Mesendoderm (in vitro differentiated cells): Measurements from ENCODE around the gene CAPZB.

Experiments used
- DNase-seq: peaks from one replicate; pipeline ENCODE4 v3.0.0; 2013
- H2AK5ac ChIP-seq: 2 replicates; pipeline ENCODE4 v1.6.1; 2013; ENCODE audit warnings: low read length, inconsistent platforms
- H2BK120ac ChIP-seq: 2 replicates; pipeline ENCODE4 v1.6.1; 2013; ENCODE audit warnings: low read depth, mild to moderate bottlenecking, low read length, moderate library complexity, mixed read lengths
- H2BK15ac ChIP-seq: replicated peaks from 2 replicates; pipeline ENCODE4 v1.6.1; 2013; ENCODE audit warnings: low read depth, mild to moderate bottlenecking, moderate library complexity
- H2BK5ac ChIP-seq: 2 replicates; pipeline ENCODE4 v1.6.1; 2013; ENCODE audit warnings: low read length, inconsistent platforms
- H3K18ac ChIP-seq: 2 replicates; pipeline ENCODE4 v1.6.1; 2013; ENCODE audit warnings: mild to moderate bottlenecking, low read length, mixed read lengths
- H3K23ac ChIP-seq: one replicate; pipeline ENCODE4 v1.6.1; 2013; ENCODE audit warnings: low read length
- H3K27ac ChIP-seq: 2 replicates; pipeline ENCODE4 v1.5.1; 2013; ENCODE audit warnings: low read depth, mild to moderate bottlenecking, inconsistent platforms, low read length, moderate library complexity
- H3K27me3 ChIP-seq: 2 replicates; pipeline ENCODE4 v1.6.1; 2013; ENCODE audit warnings: low read length, control low read depth, mild to moderate bottlenecking, inconsistent platforms; ENCODE audit not compliant: insufficient read depth, poor library complexity
- H3K36me3 ChIP-seq: 2 replicates; pipeline ENCODE4 v1.6.1; 2013; ENCODE audit warnings: low read length, inconsistent platforms; ENCODE audit not compliant: control insufficient read depth, insufficient read depth
- H3K4ac ChIP-seq: one replicate; pipeline ENCODE4 v1.6.1; 2013; ENCODE audit warnings: low read depth, mild to moderate bottlenecking, low read length, moderate library complexity
- H3K4me1 ChIP-seq: 2 replicates; pipeline ENCODE4 v1.6.1; 2013; ENCODE audit warnings: low read depth, low read length, inconsistent platforms; ENCODE audit not compliant: control insufficient read depth
- H3K4me2 ChIP-seq: 2 replicates; pipeline ENCODE4 v1.6.1; 2013; ENCODE audit warnings: low read length
- H3K4me3 ChIP-seq: 2 replicates; pipeline ENCODE4 v1.5.1; 2013; ENCODE audit warnings: mild to moderate bottlenecking, low read length
- H3K56ac ChIP-seq: one replicate; pipeline ENCODE4 v1.6.1; 2013; ENCODE audit warnings: low read length
- H3K79me1 ChIP-seq: 2 replicates; pipeline ENCODE4 v1.6.1; 2013; ENCODE audit warnings: low read length, inconsistent platforms
- H3K79me2 ChIP-seq: 2 replicates; pipeline ENCODE4 v1.6.1; 2013; ENCODE audit warnings: mild to moderate bottlenecking, low read length; ENCODE audit not compliant: control insufficient read depth, insufficient read depth
- H3K9ac ChIP-seq: 2 replicates; pipeline ENCODE4 v1.6.1; 2013; ENCODE audit warnings: low read length, inconsistent platforms
- H4K5ac ChIP-seq: one replicate; pipeline ENCODE4 v1.6.1; 2013; ENCODE audit warnings: low read length
- H4K8ac ChIP-seq: one replicate; pipeline ENCODE4 v1.6.1; 2013; ENCODE audit warnings: low read depth, mild to moderate bottlenecking, control low read depth, low read length, moderate library complexity
- WGBS: extraction: QIAGEN DNeasy Blood & Tissue Kit; methylation state at CpG from one replicate; pipeline ENCODE4 v1.1.7; 2013; ENCODE audit warnings: low lambda C conversion rate, missing lambda C conversion rate; ENCODE audit not compliant: insufficient coverage; ENCODE audit errors: extremely low coverage; 5-methylcytosine and 5-hydroxymethylcytosine counted together

Gene CAPZB

GRCh38 chr1:19419691-19420090 is 65.6 kb downstream of the CAPZB start:
- no peak overlapping the region for H3K9ac ChIP-seq
- H3K36me3 ChIP-seq = peaks cover 2% of the 10 kb centered on the region
- H4K5ac ChIP-seq = no peak overlapping the region
- no peaks in the 10 kb centered on the region for H3K27me3 ChIP-seq
- no peak overlapping the region for H3K4me3 ChIP-seq
- no peak overlapping the region for H2BK120ac ChIP-seq
- no peak overlapping the region for H3K4ac ChIP-seq
- no peak overlapping the region for H3K18ac ChIP-seq
- peaks cover 33% of the 10 kb centered on the region for H3K79me1 ChIP-seq
- DNase-seq = no peak
- no peaks in the 10 kb centered on the region for H3K4me1 ChIP-seq
- no peak overlapping the region for H3K4me2 ChIP-seq
- no peak overlapping the region for H3K27ac ChIP-seq
- no peak overlapping the region for H2AK5ac ChIP-seq
- H3K79me2 ChIP-seq = peaks cover 57% of the 10 kb centered on the region
- H3K56ac ChIP-seq = no peak overlapping the region
- H4K8ac ChIP-seq = no peak overlapping the region
- H3K23ac ChIP-seq = no peak overlapping the region
- H2BK5ac ChIP-seq = no peak overlapping the region
- H2BK15ac ChIP-seq = no peak overlapping the region
- no CpG with 5 or more reads among the region's 9 CpGs for WGBS

DNA sequence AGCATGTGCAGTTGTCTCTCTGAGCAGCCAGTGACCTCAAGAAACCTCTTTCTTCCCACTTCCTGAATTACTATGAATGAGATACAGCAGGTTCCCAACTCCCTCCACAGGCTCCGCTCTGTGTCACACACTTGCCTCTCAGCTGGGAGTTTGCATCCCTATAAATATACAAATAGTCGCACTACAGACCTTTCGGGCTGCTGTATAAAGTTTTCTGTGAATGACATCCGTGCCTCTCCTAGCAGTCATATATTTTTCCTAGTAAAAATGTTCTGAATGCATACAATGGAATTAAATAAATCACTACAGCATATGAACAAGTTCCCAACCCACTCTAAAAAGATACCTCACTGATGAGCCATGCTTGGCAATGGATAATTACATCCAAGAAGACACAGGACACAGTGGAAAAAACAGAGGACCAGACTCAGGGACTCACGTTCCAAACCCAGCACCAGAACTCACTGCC is 66.8 kb downstream of the CAPZB start:
- H4K5ac ChIP-seq = no peak overlapping the region
- H3K27ac ChIP-seq = no peak overlapping the region
- DNase-seq = no peak
- no peak overlapping the region for H4K8ac ChIP-seq
- no peak overlapping the region for H3K4ac ChIP-seq
- no peak overlapping the region for H2AK5ac ChIP-seq
- H3K23ac ChIP-seq = no peak overlapping the region
- H3K79me2 ChIP-seq = peaks cover 51% of the 10 kb centered on the region
- no peak overlapping the region for H3K4me2 ChIP-seq
- H3K36me3 ChIP-seq = peaks cover 2% of the 10 kb centered on the region
- H2BK5ac ChIP-seq = no peak overlapping the region
- no peak overlapping the region for H2BK15ac ChIP-seq
- H3K79me1 ChIP-seq = peaks cover 35% of the 10 kb centered on the region
- no peak overlapping the region for H3K4me3 ChIP-seq
- no peaks in the 10 kb centered on the region for H3K4me1 ChIP-seq
- WGBS = no CpG with 5 or more reads among the region's 5 CpGs
- H3K56ac ChIP-seq = no peak overlapping the region
- no peaks in the 10 kb centered on the region for H3K27me3 ChIP-seq
- no peak overlapping the region for H3K9ac ChIP-seq
- H2BK120ac ChIP-seq = no peak overlapping the region
- no peak overlapping the region for H3K18ac ChIP-seq

DNA sequence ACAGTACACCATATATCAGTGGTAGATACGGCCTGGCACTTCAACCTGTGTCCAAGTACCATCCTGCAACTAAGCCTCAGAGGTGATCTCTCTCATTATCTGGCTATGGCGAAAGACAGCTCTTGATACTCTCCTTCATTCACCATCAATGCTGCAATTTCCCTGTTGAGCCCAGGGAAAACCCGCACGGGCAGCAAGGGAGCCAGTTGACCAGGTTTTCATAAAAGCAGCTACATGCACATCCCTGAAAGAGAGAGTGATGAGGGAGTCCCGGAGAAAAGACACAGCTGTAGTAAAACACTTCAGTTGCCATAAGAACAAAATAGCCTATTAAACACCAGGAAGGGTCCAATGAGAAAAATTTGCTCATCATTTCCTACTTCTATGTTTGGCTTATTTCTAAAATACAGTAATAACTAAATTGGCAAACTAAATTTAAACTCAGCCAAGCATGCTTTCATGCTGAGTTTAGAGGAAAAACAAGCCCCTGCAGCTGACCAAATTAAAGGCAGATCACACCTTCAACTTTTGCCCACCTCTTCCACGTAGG is 68.3 kb downstream of the CAPZB start:
- H3K4me1 ChIP-seq = no peaks in the 10 kb centered on the region
- H3K18ac ChIP-seq = no peak overlapping the region
- H3K9ac ChIP-seq = no peak overlapping the region
- H3K23ac ChIP-seq = no peak overlapping the region
- H2BK15ac ChIP-seq = no peak overlapping the region
- no peak overlapping the region for H3K27ac ChIP-seq
- no peak overlapping the region for H2AK5ac ChIP-seq
- no peak overlapping the region for H2BK120ac ChIP-seq
- no peak for DNase-seq
- peaks cover 46% of the 10 kb centered on the region for H3K79me2 ChIP-seq
- H3K56ac ChIP-seq = no peak overlapping the region
- H4K5ac ChIP-seq = no peak overlapping the region
- H3K4me2 ChIP-seq = no peak overlapping the region
- WGBS = no CpG with 5 or more reads among the region's 6 CpGs
- H4K8ac ChIP-seq = no peak overlapping the region
- peaks cover 37% of the 10 kb centered on the region for H3K79me1 ChIP-seq
- H2BK5ac ChIP-seq = no peak overlapping the region
- H3K4me3 ChIP-seq = no peak overlapping the region
- H3K4ac ChIP-seq = no peak overlapping the region
- H3K27me3 ChIP-seq = no peaks in the 10 kb centered on the region
- peaks cover 2% of the 10 kb centered on the region for H3K36me3 ChIP-seq

DNA sequence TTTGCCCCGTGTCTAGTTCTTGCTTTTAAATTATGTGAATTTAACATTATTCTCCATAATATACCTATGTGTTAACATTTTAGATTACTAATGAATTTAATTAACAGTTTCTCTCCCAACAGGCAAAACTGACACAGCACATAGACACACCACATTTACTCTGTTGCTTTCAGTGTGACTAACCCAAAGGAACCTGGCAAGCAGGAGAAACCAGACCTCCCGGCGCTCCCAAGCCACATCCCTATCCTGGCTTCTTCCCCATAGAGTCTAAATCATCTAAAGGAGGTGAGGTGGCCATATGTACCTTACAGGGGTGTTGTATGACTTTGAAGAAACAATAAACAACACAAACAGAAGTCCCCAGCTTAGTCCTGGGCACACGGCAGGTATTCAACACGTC is 69.2 kb downstream of the CAPZB start:
- no peak overlapping the region for H3K23ac ChIP-seq
- no peak overlapping the region for H3K9ac ChIP-seq
- H3K27ac ChIP-seq = no peak overlapping the region
- H3K4me1 ChIP-seq = no peaks in the 10 kb centered on the region
- peaks cover 2% of the 10 kb centered on the region for H3K36me3 ChIP-seq
- H3K18ac ChIP-seq = no peak overlapping the region
- H4K8ac ChIP-seq = no peak overlapping the region
- no peak overlapping the region for H3K56ac ChIP-seq
- H2BK15ac ChIP-seq = no peak overlapping the region
- no peak overlapping the region for H2BK120ac ChIP-seq
- no peak overlapping the region for H2AK5ac ChIP-seq
- H3K27me3 ChIP-seq = no peaks in the 10 kb centered on the region
- no peak overlapping the region for H3K4me2 ChIP-seq
- H3K79me2 ChIP-seq = peaks cover 42% of the 10 kb centered on the region
- no peak overlapping the region for H3K4ac ChIP-seq
- WGBS = no CpG with 5 or more reads among the region's 5 CpGs
- no peak overlapping the region for H4K5ac ChIP-seq
- no peak overlapping the region for H2BK5ac ChIP-seq
- H3K4me3 ChIP-seq = no peak overlapping the region
- H3K79me1 ChIP-seq = peaks cover 37% of the 10 kb centered on the region
- DNase-seq = no peak

GRCh38 chr1:19414515-19415121 is 70.7 kb downstream of the CAPZB start:
- Histone ChIP-seq H3K9ac (no peak overlapping the region), H3K18ac (no peak overlapping the region), H4K5ac (no peak overlapping the region), H2BK5ac (no peak overlapping the region), H2BK15ac (no peak overlapping the region), H3K23ac (no peak overlapping the region), H3K56ac (no peak overlapping the region), H3K79me2 (peaks cover 36% of the 10 kb centered on the region), H4K8ac (no peak overlapping the region), H2BK120ac (no peak overlapping the region), H3K27ac (no peak overlapping the region), H3K4me2 (no peak overlapping the region), H3K4me1 (no peaks in the 10 kb centered on the region), H3K4me3 (no peak overlapping the region), H2AK5ac (no peak overlapping the region), H3K27me3 (no peaks in the 10 kb centered on the region), H3K36me3 (peaks cover 2% of the 10 kb centered on the region), H3K79me1 (peaks cover 37% of the 10 kb centered on the region), H3K4ac (no peak overlapping the region)
- WGBS = no CpG with 5 or more reads among the region's 2 CpGs
- no peak for DNase-seq

DNA sequence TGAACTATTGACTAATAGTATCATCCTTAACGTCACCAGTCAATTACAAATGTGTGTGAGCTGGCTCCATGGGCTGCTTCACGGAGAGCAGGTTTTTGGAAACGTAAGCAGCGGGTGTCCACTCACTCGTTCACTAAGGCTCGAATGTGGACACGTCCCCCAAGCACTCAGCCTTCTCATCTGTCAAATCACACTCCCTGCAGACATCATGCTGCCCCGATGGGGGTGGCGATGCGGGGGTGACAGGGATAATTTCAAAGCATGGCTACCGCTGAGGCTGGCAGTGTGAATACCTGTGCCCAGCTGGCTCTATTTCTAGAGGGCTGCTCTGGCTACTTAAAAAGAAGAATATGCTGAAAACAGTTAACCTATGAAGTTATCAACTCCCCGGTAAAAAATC is 71.3 kb downstream of the CAPZB start:
- Histone ChIP-seq H3K27ac (no peak overlapping the region), H3K27me3 (no peaks in the 10 kb centered on the region), H3K23ac (no peak overlapping the region), H2BK5ac (no peak overlapping the region), H4K5ac (no peak overlapping the region), H2AK5ac (no peak overlapping the region), H2BK15ac (no peak overlapping the region), H3K79me2 (peaks cover 37% of the 10 kb centered on the region), H3K79me1 (peaks cover 41% of the 10 kb centered on the region), H3K4me1 (no peaks in the 10 kb centered on the region), H3K36me3 (peaks cover 2% of the 10 kb centered on the region), H3K4ac (no peak overlapping the region), H3K56ac (no peak overlapping the region), H3K9ac (no peak overlapping the region), H4K8ac (no peak overlapping the region), H3K4me2 (no peak overlapping the region), H3K18ac (no peak overlapping the region), H2BK120ac (no peak overlapping the region), H3K4me3 (no peak overlapping the region)
- no peak for DNase-seq
- no CpG with 5 or more reads among the region's 12 CpGs for WGBS
